NCI-H446 treated with DMSO at 0.1 percent for 48 hours (cell line): ENCODE results near the gene ZBED4.
"Not testable (repeated sequence)": the region's sequence is repeated elsewhere in the genome, so short reads cannot be mapped to it uniquely, and the experiment has no call there.

Experiments used
- DNase-seq: peaks from one replicate; lab custom pipeline; 2025; lab: John Stamatoyannopoulos, UW

Gene ZBED4, protein sequence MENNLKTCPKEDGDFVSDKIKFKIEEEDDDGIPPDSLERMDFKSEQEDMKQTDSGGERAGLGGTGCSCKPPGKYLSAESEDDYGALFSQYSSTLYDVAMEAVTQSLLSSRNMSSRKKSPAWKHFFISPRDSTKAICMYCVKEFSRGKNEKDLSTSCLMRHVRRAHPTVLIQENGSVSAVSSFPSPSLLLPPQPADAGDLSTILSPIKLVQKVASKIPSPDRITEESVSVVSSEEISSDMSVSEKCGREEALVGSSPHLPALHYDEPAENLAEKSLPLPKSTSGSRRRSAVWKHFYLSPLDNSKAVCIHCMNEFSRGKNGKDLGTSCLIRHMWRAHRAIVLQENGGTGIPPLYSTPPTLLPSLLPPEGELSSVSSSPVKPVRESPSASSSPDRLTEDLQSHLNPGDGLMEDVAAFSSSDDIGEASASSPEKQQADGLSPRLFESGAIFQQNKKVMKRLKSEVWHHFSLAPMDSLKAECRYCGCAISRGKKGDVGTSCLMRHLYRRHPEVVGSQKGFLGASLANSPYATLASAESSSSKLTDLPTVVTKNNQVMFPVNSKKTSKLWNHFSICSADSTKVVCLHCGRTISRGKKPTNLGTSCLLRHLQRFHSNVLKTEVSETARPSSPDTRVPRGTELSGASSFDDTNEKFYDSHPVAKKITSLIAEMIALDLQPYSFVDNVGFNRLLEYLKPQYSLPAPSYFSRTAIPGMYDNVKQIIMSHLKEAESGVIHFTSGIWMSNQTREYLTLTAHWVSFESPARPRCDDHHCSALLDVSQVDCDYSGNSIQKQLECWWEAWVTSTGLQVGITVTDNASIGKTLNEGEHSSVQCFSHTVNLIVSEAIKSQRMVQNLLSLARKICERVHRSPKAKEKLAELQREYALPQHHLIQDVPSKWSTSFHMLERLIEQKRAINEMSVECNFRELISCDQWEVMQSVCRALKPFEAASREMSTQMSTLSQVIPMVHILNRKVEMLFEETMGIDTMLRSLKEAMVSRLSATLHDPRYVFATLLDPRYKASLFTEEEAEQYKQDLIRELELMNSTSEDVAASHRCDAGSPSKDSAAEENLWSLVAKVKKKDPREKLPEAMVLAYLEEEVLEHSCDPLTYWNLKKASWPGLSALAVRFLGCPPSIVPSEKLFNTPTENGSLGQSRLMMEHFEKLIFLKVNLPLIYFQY

DNA sequence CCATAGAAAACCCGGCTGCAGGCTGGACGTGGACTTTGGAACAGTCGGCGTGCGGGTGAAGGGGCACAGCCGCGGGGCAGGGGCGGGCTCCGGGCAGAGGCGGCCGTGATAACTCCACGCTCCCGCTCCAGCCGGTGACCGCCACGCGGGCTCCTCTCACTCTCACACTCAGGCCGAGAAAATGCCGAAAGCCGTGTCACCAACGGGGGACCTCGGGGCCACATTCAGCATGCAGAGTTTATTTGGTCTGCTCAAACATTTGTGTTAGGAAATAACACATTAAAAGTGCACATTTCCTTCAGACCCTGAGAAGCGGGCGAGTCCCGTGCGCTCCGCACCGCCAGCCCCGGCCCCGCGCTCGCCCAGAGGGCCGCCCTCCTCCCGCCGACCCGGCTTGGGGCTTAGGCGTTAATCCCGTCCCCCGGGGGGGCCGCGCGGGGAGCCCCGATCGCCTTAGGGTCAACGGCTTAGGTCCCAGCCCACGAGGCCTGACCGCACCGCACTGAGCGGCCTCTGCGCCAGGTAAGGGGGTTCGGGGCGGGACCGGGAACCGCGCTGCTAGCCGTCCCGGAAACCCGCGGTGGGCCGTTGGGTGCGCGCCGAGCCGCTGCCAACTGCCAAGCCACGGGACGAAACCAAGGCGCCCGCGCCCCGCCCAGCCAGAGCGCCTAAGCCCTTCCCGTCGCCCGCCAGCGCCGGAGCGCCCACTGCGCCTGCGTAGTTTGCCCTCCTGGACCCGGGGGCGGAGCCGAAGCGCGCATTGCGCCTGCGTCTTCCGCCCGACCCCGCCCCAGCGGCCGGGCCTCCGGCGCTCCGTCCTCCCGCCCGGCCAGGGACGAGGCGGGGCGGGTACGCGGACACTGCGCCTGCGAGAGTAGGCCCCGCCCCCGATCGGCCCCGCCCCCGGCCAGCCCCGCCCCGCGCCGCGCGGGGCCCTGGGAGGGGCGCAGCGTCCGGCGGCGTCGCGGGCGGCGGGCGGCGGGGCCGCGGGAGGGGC, at the start of gene ZBED4:
Gene ZBED4 (plus strand): TSS at position 947 of the 997 bp plus-strand sequence. CDS start 29,819 bp downstream, outside the sequence.
- DNase-seq = peak; percentile 84

DNA sequence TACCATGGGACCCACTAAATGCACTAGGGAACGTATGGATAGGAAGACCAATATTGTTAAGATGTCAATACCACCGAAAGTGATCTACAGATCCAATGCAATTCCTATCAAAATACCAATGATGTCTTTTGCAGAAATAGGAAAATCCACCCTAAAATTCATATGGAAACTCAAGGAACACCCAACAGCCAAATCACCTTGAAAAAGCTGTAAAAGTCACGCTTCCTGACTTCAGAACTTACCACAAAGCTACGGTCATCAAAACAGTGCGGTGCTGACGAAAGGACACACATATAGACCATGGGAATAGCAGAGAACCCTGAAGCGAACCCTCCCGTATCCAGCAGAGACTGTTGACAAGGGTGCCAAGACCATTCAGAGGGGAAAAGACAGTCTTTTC, 46.5 kb upstream of the ZBED4 start:
- no peak for DNase-seq

DNA sequence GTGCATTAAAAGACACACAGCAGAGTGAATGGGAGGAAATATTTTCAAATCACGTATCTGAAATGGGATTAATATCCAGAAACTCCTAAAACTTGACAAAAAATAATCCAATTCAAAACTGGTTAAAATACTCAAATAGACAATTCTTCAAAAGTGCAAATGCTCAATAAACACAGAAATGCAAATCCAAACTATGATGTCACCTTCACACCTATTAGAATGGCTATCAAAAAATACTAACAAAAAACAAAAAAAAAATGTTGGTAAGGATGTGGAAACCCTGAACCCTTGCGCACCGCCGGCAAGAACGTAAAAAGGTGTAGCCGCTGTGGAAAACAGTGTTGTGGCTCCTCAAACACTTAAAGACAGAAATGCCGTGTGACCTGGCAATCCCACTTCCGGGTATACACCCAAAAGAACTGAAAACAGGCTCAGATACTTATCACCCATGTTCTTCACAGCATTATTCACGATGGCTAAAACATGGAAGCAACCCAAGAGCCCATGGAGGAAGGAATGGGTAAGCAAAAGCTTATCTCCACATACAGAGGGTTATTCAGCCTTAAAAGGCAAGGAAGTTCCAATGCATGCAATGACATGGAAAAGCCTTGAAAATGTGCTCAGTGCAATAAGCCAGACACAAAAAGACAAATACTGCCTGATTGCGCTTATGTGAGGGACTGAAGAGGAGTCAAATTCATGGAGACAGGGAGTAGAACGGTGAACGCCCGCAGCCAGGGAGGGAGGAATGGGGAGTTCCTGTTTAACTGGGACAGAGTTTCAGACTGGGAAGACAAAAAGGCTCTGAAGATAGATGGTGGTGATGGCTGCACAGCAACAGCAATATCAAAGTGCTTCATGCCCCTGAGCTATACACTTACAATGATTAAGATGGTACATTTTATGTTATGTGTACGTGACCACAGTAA, 45.6 kb upstream of the ZBED4 start:
- no peak for DNase-seq

DNA sequence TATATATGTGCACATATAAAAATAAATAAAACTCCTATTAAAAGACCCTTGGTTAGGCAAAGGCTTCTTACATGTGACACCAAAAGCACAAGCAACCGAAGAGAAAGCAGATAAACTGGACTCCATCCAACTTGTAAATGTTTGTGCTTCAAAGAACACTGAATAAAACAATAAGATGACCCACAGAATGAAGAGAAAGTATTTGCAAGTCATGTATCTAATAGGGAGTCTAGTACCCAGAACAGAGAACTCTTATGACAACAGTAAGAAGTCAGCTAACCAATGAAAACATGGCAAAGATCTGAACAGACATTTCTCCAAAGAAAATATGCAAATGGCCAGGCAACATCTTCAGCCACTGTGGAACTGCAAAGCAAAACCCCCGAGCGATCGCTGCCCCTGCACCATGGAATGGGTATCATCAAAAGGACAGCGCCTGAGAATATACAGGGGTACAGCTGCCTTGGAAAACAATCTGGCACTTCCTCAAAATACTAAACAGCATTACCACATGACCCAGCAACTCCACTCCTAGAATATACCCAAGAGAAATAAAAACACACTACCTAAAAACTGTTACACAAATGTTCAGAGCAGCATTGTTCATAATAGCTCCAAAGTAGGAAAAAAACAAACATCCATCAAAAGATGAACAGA, 43.2 kb upstream of the ZBED4 start:
- DNase-seq = no peak

DNA sequence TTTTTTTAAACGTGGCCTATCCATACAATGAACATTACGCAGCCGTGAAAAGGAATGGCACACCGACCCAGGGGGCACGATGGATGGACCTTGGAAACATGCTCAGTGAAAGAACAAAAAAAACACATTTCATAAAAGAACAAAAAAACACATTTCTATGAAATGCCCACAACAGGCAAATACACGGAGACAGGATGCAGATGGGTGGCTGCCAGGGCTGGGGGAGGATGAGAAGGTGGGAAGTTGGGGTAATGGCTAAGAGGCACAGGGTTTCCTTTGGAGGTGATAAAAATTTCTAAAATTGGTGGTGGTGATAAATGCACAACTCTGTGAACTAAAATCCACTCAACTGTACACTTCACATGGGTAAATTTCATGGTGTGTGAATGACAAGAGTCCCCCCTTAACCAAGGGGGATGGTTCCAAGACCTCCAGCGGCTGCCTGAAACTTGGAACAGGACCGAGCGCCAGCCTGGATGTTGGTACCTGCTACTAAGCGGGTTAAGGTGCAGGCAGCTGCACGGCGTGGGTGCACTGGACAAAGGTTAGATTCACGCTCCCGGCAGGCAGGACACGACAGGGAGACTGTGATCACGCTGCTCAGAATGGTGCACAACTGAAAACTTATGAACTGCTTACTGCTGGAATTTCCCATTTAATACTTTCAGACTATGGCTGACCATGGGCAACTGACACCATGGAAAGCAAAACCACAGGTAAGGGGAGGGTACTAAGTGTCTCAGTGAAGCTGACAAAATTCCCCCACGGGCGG, 42.4 kb upstream of the ZBED4 start:
- DNase-seq = no peak

DNA sequence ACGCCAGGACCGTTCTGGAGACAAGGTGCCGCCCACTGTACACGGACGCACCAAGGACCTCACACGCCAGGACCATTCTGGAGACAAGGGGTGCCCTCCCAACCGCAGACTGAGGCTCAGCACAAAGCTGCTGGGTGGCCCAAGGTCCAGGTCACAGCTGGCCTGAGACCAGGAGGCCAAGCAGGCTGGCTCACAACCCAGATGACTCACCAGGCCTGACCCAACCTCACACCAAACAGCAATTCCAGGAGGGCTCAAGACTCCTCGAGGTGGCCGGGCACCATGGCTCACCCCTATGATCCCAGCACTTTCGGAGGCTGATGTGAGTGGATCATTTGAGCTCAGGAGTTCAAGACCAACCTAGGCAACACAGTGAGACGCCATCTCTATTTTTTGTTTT, 40.8 kb upstream of the ZBED4 start:
- DNase-seq = no peak

DNA sequence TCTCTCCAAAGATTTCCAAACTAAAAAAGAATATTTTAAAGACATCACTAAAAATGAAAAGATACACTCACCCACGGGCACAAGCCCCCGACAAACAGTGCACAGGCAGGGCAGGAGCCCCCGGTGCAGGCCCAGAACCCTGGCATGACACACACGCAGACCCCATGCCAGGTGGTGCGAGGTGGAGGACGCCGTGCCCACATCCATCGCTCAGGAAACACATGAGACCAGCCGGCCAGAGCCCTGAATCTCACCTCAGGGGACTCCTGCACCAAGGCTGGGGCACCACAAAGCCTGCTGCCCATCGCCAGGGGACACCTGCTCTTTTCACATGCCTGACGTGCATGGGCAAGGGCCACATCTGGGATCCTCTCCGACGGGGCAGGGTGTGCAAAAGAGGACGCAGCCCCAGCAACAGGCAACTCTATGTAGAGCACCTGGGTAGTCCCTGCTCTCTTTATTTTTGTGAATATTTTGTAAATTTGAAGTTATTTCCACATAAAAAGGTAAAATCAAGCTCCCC, 39.4 kb upstream of the ZBED4 start:
- DNase-seq = no peak

DNA sequence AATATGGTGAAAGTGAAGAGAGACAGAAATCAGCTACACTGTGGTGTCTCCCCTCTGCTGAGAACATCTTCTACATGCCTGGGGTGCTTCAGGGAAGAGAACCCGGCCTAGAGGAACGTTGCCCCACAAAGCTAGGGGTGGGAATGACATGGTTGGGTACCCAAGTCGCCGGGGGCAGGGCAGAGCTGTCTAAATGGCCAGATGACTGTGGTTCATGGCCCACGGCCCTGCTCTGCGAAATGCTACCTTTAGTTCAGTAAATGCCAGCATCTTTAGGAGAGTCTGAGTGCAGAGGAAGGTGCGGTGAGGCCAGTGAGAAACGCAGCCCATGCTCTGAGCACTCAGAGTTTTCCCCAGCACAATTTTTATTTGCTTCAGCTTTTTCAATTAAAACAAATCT, 38.8 kb upstream of the ZBED4 start:
- no peak for DNase-seq

DNA sequence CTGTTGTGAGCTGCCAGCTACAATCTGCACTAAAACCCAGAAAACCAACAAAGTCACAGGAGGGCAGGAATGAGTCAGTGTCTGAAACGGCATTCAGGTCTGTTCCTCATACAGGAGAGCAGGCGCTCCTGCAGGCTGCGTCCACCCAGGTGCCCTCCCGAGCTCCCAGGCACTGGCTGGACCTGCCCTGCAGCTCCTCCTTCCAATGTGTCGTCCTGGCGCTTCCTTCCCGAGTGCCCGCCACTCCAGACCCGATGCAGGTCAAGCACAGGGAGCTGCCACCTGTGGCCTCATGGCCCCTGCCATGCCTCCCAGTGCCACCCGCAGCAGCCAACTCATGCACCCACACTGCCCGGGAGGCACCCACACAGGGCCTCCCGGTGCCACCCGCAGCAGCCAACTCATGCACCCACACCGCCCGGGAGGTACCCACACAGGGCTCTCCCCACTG, 38.0 kb upstream of the ZBED4 start:
- DNase-seq = no peak

DNA sequence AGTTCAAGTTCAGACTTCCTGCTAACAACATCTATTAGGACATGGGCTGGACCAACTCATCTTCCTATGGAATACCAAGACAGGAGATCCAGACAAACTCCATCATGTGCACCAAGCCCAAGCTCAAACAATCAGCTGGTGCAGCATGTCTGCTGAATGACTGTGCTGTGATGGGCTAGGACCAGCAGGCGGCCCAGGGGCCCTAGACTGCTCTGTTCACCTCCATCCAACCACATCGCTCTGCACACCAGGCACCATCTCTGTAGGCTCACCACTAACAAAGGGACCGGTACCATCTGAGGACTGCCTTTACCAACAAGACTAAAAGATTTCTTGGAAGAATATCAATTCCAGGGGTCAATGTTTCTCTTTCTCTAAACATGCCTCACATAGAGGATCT, 36.3 kb upstream of the ZBED4 start:
- no peak for DNase-seq

DNA sequence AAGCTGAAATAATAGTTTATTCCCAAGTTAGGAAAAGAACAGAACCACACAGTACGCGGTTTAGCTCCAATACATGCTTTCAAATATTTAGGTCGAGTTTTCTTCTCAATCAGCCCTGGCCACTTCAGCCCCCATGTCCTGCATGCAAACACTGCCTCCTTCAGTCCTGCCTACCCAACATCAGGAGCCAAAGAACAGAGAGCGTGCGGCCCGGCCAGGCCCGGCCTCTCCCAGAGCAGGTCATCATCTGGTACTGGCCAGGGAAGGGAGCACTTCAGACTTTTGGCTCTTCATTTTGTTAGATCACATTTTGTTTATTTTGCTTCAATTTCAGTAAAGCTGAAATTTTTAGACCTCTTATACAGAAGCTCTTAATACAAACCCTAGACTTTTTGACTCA, 32.7 kb upstream of the ZBED4 start:
- no peak for DNase-seq

DNA sequence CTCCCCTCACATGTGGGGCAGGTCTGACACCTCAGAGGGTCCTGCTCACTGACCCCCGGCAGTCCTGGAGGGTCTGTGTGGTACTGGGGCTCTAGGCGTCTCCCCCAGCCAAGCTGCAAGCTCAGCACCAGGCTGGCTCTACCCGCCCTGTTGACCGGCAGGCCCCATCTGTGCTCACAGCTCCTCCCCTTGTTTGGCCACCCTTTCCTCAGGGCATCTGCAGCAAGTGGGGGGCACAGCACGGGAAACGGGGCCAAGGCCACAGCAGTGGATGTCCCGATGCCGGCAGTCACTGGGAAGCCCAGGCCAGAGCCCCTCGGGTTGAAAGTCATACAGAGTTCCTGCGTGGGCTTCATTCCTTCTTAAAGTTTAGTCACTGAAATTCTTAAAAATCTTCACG, 31.9 kb upstream of the ZBED4 start:
- not testable (repeated sequence) for DNase-seq

DNA sequence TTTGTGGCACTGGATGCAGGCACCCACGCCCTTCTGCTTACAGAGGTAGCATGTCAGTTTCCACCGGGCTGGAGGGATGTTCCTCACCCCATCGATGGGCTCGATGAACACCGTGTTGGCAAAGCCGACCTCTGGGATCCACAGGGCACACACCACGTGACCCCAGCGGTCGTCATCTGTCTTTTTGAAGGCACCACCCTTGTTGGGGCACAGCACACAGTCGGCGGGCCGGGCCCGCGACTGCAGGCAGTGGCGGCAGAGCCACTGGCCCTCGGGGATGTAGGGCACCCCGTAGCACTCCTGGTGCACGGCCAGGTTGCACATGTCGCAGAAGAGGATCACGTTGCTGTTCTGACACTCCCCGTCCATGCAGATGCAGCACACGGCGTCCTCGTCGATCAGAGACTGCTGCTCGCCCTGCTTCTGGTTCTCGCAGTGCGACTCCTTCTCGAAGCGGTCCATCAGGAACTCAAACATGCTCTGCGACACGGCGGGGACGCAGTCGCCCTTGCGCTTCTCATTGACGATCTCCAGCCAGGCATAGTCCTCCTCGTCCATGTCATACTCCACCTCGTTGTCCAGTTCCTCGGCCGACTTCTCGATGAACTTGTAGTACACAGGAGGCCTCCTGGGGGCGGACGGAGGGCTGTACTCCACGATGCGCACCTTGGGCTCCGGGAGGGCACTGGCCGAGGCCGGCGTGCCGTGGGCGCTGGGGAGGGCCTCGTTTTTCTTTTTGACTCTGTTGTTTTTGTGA, 30.2 kb upstream of the ZBED4 start:
- no peak for DNase-seq

DNA sequence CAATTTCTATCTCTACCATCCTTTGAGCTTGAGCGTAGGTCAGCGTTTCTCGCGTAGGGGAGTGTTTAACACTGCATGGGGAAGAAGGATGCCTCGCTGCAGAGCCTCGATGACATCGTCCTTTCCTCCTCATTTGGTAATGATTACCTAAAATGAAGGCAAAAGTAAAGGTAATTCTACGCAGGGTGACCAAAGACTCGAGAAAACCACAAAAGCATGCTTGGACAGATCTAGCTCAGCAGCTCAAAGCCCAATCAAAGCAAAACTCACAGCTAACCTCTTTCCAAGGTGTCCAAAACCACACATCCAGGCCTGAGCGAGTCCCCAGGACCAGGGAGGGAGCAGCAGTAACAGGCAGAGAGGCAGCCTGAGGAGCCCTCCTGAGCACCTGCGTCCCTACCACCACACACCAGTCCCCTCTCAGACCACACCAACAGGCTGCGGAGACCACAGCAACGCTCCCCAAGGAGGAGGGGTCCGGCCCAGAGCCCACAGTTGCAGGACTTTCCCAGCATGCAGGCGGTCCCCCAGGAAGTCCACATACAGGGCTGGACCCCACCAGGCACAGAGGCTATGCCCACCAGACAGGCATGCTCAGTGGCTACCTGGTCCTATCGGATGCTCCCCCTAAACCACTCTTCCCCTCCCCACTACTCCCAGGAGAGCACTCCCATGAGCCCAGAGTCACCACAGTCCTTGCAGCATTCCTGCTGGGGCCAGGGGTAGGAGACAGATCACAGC, 29.3 kb upstream of the ZBED4 start:
- DNase-seq = no peak

DNA sequence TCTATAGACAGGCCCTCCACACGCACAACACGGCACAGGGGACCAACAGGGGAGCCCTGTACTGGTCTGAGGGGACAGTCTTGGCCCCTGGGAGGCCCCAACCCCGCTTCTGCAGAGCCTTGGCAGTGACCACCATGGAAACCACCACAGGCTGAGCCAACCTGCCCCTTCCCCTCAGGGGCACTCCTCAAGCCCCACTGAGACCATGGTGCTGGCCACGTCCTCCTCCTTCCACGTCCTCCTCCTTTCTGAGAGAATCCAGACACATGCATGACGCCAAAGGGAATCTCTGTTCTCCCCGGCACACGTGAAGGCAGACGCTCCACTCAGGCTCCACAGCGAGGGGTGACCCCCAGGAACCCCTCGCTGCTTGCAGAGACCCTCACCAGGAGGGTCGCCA, 28.7 kb upstream of the ZBED4 start:
- no peak for DNase-seq

DNA sequence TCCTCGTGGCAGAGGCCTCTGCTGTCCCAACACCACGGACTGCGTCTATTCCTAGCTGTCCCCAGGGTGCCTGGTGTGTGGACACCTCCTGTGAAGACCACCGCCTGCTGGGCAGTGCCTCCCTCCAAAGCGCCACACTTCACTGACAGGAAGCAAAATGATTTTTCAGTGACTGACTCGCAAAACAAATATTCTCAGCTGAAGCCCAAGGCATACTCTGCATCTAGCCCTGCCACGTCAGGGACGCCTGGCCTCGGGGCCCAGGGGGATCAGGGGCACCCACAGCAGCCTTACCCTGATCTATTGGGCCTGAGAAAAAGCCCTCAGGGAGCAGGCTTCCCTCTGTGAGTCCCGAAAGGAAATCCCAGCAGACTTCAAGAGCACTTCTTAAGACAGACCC, 28.2 kb upstream of the ZBED4 start:
- no peak for DNase-seq
